Smooth muscle cell (in vitro differentiated cells): Measurements from ENCODE around the gene DIS3L2. TPM values are rescaled to one million over a fixed set of nuclear protein-coding genes. Genes with fewer than 3 reads are reported as not detected.

Experiments
- DNase-seq: peaks from one replicate; lab custom pipeline; 2025; ENCODE audit not compliant: unreplicated experiment; lab: John Stamatoyannopoulos, UW
- H2AFZ ChIP-seq: fragments of 200-600 bp; sonication (generic); 2 replicates; pipeline ENCODE4 v1.6.0; 2016; ENCODE audit warnings: antibody characterized with exemption, low read depth, mild to moderate bottlenecking
- H3F3A ChIP-seq: fragments of 200-600 bp; sonication (generic); 2 replicates; pipeline ENCODE4 v1.6.0; 2017; ENCODE audit warnings: antibody characterized with exemption, low read depth
- H3K27ac ChIP-seq: fragments of 200-600 bp; sonication (generic); 2 replicates; pipeline ENCODE4 v1.5.1; 2016; ENCODE audit warnings: low read depth, mild to moderate bottlenecking
- H3K27me3 ChIP-seq: fragments of 200-600 bp; sonication (generic); 2 replicates; pipeline ENCODE4 v1.6.1; 2016; ENCODE audit warnings: low read depth, mild to moderate bottlenecking
- H3K36me3 ChIP-seq: fragments of 200-600 bp; sonication (generic); 2 replicates; pipeline ENCODE4 v1.5.1; 2016; ENCODE audit warnings: low read depth
- H3K4me1 ChIP-seq: fragments of 200-600 bp; sonication (generic); 2 replicates; pipeline ENCODE4 v1.5.1; 2016; ENCODE audit warnings: low read depth
- H3K4me2 ChIP-seq: fragments of 200-600 bp; sonication (generic); 2 replicates; pipeline ENCODE4 v1.6.0; 2016; ENCODE audit warnings: mild to moderate bottlenecking
- H3K4me3 ChIP-seq: fragments of 200-600 bp; sonication (generic); 2 replicates; pipeline ENCODE4 v1.5.1; 2016; ENCODE audit warnings: mild to moderate bottlenecking
- H3K79me2 ChIP-seq: fragments of 200-600 bp; sonication (generic); 2 replicates; pipeline ENCODE4 v1.6.0; 2016; ENCODE audit warnings: low read depth, mild to moderate bottlenecking
- H3K9ac ChIP-seq: fragments of 200-600 bp; sonication (generic); 2 replicates; pipeline ENCODE4 v1.6.0; 2016; ENCODE audit warnings: low read depth
- H3K9me3 ChIP-seq: fragments of 200-600 bp; sonication (generic); replicated peaks from 2 replicates; pipeline ENCODE4 v1.5.1; 2016; ENCODE audit warnings: low read depth
- H4K20me1 ChIP-seq: fragments of 200-600 bp; sonication (generic); 2 replicates; pipeline ENCODE4 v1.6.0; 2016; ENCODE audit warnings: low read depth
- CTCF ChIP-seq: fragments of 200-600 bp; sonication (generic); IDR thresholded peaks from 2 replicates; pipeline ENCODE4 v1.5.1; 2017; ENCODE audit warnings: borderline replicate concordance, mild to moderate bottlenecking, antibody characterized with exemption; ENCODE audit not compliant: insufficient read depth, poor library complexity, severe bottlenecking
- WGBS: methylation state at CpG from one replicate; pipeline ENCODE4 v1.1.7; 2016; ENCODE audit warnings: low lambda C conversion rate; 5-methylcytosine and 5-hydroxymethylcytosine counted together
- polyA plus RNA-seq: library from polyadenylated mRNA; unstranded; fragments of >200 nt; fragmentation: Nextera tagmentation; extraction: Ambion mirVana; gene quantifications from 2 replicates; pipeline ENCODE4 v1.2.1, GENCODE V29; 2016
- total RNA-seq: library from RNA; depleted of rRNA; stranded (reverse); fragments of >200 nt; gene quantifications from 2 replicates; pipeline ENCODE4 v1.2.3, GENCODE V29; 2014

DIS3L2 gene
- total and polyA plus RNA-seq, 2 experiments from 2014 or later, result 11.4 to 25.2 TPM

- H3K4me3 ChIP-seq, result no peak overlapping the region
- no peaks in the 10 kb centered on the region for H3K79me2 ChIP-seq
- H3K27me3 ChIP-seq, result no peaks in the 10 kb centered on the region
- H3K27ac ChIP-seq, result no peak overlapping the region
- WGBS, result 96% methylated on average over 2 of the region's 2 CpGs
- H3K4me1 ChIP-seq, result no peaks in the 10 kb centered on the region
- no peaks in the 10 kb centered on the region for H3F3A ChIP-seq
- H2AFZ ChIP-seq, result no peak overlapping the region
- H3K9ac ChIP-seq, result no peak overlapping the region
- H4K20me1 ChIP-seq, result peaks cover 14% of the 10 kb centered on the region
- no peak overlapping the region for H3K4me2 ChIP-seq
- H3K9me3 ChIP-seq, result no peaks in the 10 kb centered on the region
- no peak for DNase-seq
- no peaks in the 10 kb centered on the region for H3K36me3 ChIP-seq
- TF ChIP-seq CTCF, result no peak
Measured at GRCh38 chr2:232245111-232245510, 283.6 kb downstream of the DIS3L2 start.

GRCh38 chr2:232246245-232246644 lies 284.7 kb downstream of the DIS3L2 start:
- Histone ChIP-seq H3K9ac (no peak overlapping the region), H3K9me3 (no peaks in the 10 kb centered on the region), H2AFZ (no peak overlapping the region), H3F3A (no peaks in the 10 kb centered on the region), H4K20me1 (peaks cover 14% of the 10 kb centered on the region), H3K4me2 (no peak overlapping the region), H3K4me3 (no peak overlapping the region), H3K27me3 (no peaks in the 10 kb centered on the region), H3K27ac (no peak overlapping the region), H3K36me3 (no peaks in the 10 kb centered on the region), H3K4me1 (no peaks in the 10 kb centered on the region), H3K79me2 (no peaks in the 10 kb centered on the region)
- no peak for TF ChIP-seq CTCF
- 100% methylated on average over 3 of the region's 3 CpGs for WGBS
- no peak for DNase-seq

DNA sequence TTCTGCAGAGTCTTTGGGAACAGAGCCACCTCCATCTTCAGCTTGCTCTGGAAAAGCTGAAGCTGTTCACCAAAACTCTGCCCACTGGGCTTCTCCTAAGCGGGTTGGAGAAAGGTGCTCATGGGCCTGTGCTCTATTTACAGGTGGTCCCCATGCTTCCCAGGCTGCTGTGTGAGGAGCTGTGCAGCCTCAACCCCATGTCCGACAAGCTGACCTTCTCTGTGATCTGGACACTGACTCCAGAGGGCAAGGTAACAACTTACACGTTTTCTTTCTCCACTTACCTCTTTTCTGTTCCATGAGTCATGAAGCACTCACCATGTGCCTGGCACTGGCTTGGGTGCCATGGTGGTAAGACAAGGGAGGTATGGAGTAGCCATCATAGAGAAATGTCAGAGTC lies 287.6 kb downstream of the DIS3L2 start:
- H3K27me3 ChIP-seq, result no peaks in the 10 kb centered on the region
- H3K4me2 ChIP-seq, result no peak overlapping the region
- H3K36me3 ChIP-seq, result no peaks in the 10 kb centered on the region
- H3K27ac ChIP-seq, result no peak overlapping the region
- no peak overlapping the region for H2AFZ ChIP-seq
- no peaks in the 10 kb centered on the region for H3K4me1 ChIP-seq
- no peak for DNase-seq
- no peak overlapping the region for H3K9ac ChIP-seq
- H4K20me1 ChIP-seq, result peaks cover 9% of the 10 kb centered on the region
- 92% methylated on average over 3 of the region's 3 CpGs for WGBS
- H3K9me3 ChIP-seq, result no peaks in the 10 kb centered on the region
- no peak for TF ChIP-seq CTCF
- no peaks in the 10 kb centered on the region for H3K79me2 ChIP-seq
- H3F3A ChIP-seq, result no peaks in the 10 kb centered on the region
- H3K4me3 ChIP-seq, result no peak overlapping the region
